Measurements from ENCODE around the gene NOTCH1. TPM values are rescaled to one million over a fixed set of nuclear protein-coding genes. Genes with fewer than 3 reads are reported as not detected.
A peak's percentile ranks its signal among the peaks of the same experiment; 100 is the strongest.
"Not testable (repeated sequence)": the region's sequence is repeated elsewhere in the genome, so short reads cannot be mapped to it uniquely, and the experiment has no call there.

Gene NOTCH1
- total RNA-seq, 4 donors from 2014 or later = 48.6 to 90.6 (median 58.8) TPM

DNA sequence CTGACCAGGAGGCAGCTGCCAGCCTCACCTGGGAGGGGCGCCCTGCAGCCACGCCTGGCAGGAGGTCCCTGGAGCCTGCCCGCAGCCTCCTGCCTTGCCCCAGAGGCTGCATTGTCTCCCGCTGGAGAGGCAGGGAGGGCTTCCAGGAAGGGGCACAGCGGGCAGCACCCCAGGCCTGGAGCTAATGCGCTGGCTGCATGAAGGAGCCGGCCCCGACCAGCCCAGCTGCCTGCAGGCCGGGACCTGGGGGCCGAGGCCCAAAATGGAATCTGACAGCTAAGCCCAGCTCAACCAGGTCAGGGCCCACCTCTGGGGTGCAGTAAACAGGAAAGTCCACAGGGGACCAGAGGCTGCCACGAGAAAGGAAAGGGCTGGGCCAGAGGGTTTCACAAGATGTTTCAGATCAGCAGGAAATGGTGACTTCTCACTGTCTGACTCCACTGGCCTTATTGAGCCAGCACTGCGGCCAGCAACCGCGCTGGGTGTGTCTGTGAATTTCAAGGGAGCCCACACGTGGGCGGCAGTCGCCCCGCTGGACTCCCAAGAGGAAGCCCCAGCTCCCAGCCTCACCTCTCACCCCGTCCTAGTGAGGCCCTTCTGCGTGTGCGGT, 18.6 kb upstream of the NOTCH1 start:
- H3K27me3 ChIP-seq = no peaks in the 10 kb centered on the region
- no peaks in the 10 kb centered on the region for H3K36me3 ChIP-seq
- H3K4me3 ChIP-seq = no peak overlapping the region
- no peak for DNase-seq (ENCODE audit: extremely low spot score)
- TF ChIP-seq POLR2AphosphoS5 (IDR thresholded peaks at IDR 0.05) (peak in 1 of 2 donors; percentile 53), CTCF (IDR thresholded peaks at IDR 0.05) (peak in 1 of 3 experiments; percentile 39), EP300 (IDR thresholded peaks at IDR 0.05) (no peak), POLR2A (IDR thresholded peaks at IDR 0.05; ENCODE audit: low read depth) (no peak)
- peak overlapping the region; percentile 69 to 78 (median 74) for H3K27ac ChIP-seq (replicated peaks in 1 of 4)
- no peaks in the 10 kb centered on the region for H3K9me3 ChIP-seq
- intact Hi-C loops (cut with DNase I) = no loop called here
- 33% methylated on average over 11 of the region's 21 CpGs for WGBS
- peaks cover 67 to 70% (median 70%) of the 10 kb centered on the region in 4 donors for H3K4me1 ChIP-seq

- no peak overlapping the region for H3K4me3 ChIP-seq
- H3K9me3 ChIP-seq = no peaks in the 10 kb centered on the region
- intact Hi-C loops (cut with DNase I) = no loop called here
- H3K36me3 ChIP-seq = no peaks in the 10 kb centered on the region
- 92% methylated on average over 12 of the region's 19 CpGs for WGBS
- H3K27ac ChIP-seq (replicated peaks in 1 of 4) = peak overlapping the region; percentile 69 to 78 (median 74)
- H3K4me1 ChIP-seq = peaks cover 60 to 64% (median 63%) of the 10 kb centered on the region in 4 donors
- TF ChIP-seq POLR2AphosphoS5 (IDR thresholded peaks at IDR 0.05) (no peak), EP300 (IDR thresholded peaks at IDR 0.05) (no peak), POLR2A (IDR thresholded peaks at IDR 0.05; ENCODE audit: low read depth) (no peak)
- DNase-seq (ENCODE audit: extremely low spot score) = no peak
- H3K27me3 ChIP-seq = no peaks in the 10 kb centered on the region
These were observed 17.9 kb upstream of the NOTCH1 start for GRCh38 chr9:136563646-136564325.

GRCh38 chr9:136562746-136563495, 17.1 kb upstream of the NOTCH1 start:
- 81% methylated on average over 15 of the region's 24 CpGs for WGBS
- H3K27me3 ChIP-seq = no peaks in the 10 kb centered on the region
- H3K9me3 ChIP-seq = no peaks in the 10 kb centered on the region
- H3K4me3 ChIP-seq = no peak overlapping the region
- H3K36me3 ChIP-seq = no peaks in the 10 kb centered on the region
- peaks cover 55 to 61% (median 56%) of the 10 kb centered on the region in 4 donors for H3K4me1 ChIP-seq
- intact Hi-C loops (cut with DNase I) = no loop called here
- no peak overlapping the region for H3K27ac ChIP-seq (replicated peaks in 1 of 4)
- no peak for TF ChIP-seq CTCF (IDR thresholded peaks at IDR 0.05)
- no peak for TF ChIP-seq EP300 (IDR thresholded peaks at IDR 0.05)
- no peak for TF ChIP-seq POLR2AphosphoS5 (IDR thresholded peaks at IDR 0.05)
- TF ChIP-seq POLR2A (IDR thresholded peaks at IDR 0.05; ENCODE audit: low read depth) = no peak
- no peak for DNase-seq (ENCODE audit: extremely low spot score)

DNA sequence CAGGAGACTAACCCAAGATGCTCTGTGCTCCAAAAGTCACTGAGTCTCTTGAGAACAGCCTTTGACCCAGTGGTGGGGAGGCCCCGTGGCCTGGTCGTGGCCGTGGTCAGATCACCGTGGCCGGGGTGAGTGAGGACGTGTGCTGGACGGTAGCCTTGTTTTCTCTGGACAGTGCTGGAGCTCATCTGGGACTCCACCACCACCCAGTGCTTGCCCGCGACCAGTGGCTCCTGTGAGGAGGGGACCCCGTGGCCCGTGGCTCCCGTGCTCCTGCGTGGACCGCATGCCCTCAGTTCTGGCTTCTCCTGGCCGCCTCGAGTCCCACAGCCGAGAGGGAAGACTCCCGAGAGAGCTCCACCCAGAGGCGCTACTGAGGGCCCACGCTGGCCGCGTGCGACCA, 15.9 kb upstream of the NOTCH1 start:
- H3K27me3 ChIP-seq = no peaks in the 10 kb centered on the region
- peaks cover 43 to 61% (median 49%) of the 10 kb centered on the region in 4 donors for H3K4me1 ChIP-seq
- WGBS = 88% methylated on average over 21 of the region's 23 CpGs
- intact Hi-C loops (cut with DNase I) = no loop called here
- H3K27ac ChIP-seq (replicated peaks in 1 of 4) = no peak overlapping the region
- no peaks in the 10 kb centered on the region for H3K9me3 ChIP-seq
- no peak for DNase-seq (ENCODE audit: extremely low spot score)
- TF ChIP-seq CTCF (IDR thresholded peaks at IDR 0.05) (no peak), EP300 (IDR thresholded peaks at IDR 0.05) (no peak), POLR2A (IDR thresholded peaks at IDR 0.05; ENCODE audit: low read depth) (no peak), POLR2AphosphoS5 (IDR thresholded peaks at IDR 0.05) (no peak)
- H3K36me3 ChIP-seq = no peaks in the 10 kb centered on the region
- H3K4me3 ChIP-seq = no peak overlapping the region

DNA sequence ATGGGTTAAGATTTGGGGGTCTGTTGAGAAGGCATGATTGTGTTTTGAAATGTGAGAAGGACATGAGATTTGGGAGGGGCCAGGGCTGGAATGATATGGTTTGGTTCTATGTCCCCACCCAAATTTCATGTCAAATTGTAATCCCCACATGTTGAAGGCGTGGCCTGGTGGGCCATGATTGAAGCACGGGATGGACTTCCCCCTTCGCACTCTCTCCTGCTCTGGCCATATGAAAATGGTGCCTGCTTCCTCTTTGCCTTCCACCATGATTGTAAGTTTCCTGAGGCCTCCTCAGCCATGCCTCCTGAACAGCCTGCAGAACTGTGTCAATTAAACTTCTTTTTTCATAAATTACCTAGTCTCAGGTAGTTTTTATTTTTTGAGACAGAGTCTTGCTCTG, 14.7 kb upstream of the NOTCH1 start:
- 84% methylated on average over 3 of the region's 3 CpGs for WGBS
- Histone ChIP-seq H3K4me3 (no peak overlapping the region), H3K36me3 (no peaks in the 10 kb centered on the region)

GRCh38 chr9:136559371-136559770, 13.5 kb upstream of the NOTCH1 start:
- WGBS = no CpG with 5 or more reads among the region's 2 CpGs
- H3K4me3 ChIP-seq; H3K9me3 ChIP-seq; intact Hi-C loops (cut with DNase I); DNase-seq (ENCODE audit: extremely low spot score); H3K27me3 ChIP-seq; H3K27ac ChIP-seq (replicated peaks in 1 of 4); H3K36me3 ChIP-seq: not testable (repeated sequence)
- peaks cover 19 to 49% (median 40%) of the 10 kb centered on the region in 4 donors for H3K4me1 ChIP-seq

More for the DNA sequence above, 14.7 kb upstream of the NOTCH1 start:
- Histone ChIP-seq H3K27ac (replicated peaks in 1 of 4) (no peak overlapping the region), H3K9me3 (no peaks in the 10 kb centered on the region), H3K27me3 (no peaks in the 10 kb centered on the region), H3K4me1 (peaks cover 32 to 51% (median 41%) of the 10 kb centered on the region in 4 donors)
- DNase-seq (ENCODE audit: extremely low spot score) = no peak
- intact Hi-C loops (cut with DNase I) = no loop called here
- TF ChIP-seq POLR2A (IDR thresholded peaks at IDR 0.05; ENCODE audit: low read depth) (no peak), CTCF (IDR thresholded peaks at IDR 0.05) (no peak), POLR2AphosphoS5 (IDR thresholded peaks at IDR 0.05) (no peak), EP300 (IDR thresholded peaks at IDR 0.05) (no peak)

DNA sequence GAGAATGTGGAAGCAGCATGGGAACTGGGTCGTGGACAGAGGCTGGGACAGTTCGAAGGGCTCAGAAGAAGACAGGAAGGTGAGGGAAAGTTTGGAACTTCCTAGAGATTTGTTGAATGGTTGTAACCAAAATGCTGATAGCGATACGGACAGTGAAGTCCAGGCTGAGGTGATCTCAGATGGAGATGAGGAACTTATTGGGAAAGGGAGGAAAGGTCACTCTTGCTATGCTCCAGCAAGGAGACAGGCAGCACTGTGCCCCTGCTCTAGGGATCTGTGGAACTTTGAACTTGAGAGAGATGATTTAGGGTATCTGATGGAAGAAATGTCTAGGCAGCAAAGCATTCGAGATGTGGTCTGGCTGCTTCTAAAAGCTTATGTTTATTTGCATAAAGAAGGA, 13.0 kb upstream of the NOTCH1 start:
- WGBS = 85% methylated on average over 5 of the region's 5 CpGs
- H3K27me3 ChIP-seq; H3K9me3 ChIP-seq; H3K27ac ChIP-seq (replicated peaks in 1 of 4); DNase-seq (ENCODE audit: extremely low spot score); intact Hi-C loops (cut with DNase I); H3K36me3 ChIP-seq; H3K4me3 ChIP-seq: not testable (repeated sequence)
- peaks cover 14 to 49% (median 39%) of the 10 kb centered on the region in 4 donors for H3K4me1 ChIP-seq
